GM23338 (cell line): Measurements from ENCODE around the gene HSPD1. TPM values are rescaled to one million over a fixed set of nuclear protein-coding genes. Genes with fewer than 3 reads are reported as not detected.

Source experiments
- ATAC-seq: fragments of 200-7000 bp; cut with Tn5 transposase; 3 replicates; pipeline ENCODE4 v1.9.1; 2020
- DNase-seq: peaks from one replicate; pipeline ENCODE4 v3.0.0-alpha.2; 2015; ENCODE audit warnings: low spot score
- H2AFZ ChIP-seq: fragments of 200-600 bp; sonication (generic); 2 replicates; pipeline ENCODE4 v1.8.0; 2016; ENCODE audit warnings: antibody characterized with exemption, mild to moderate bottlenecking, moderate library complexity
- H3F3A ChIP-seq: fragments of 200-600 bp; sonication (generic); replicated peaks from 2 replicates; pipeline ENCODE4 v1.8.0; 2017; ENCODE audit warnings: antibody characterized with exemption, mixed run types, low read depth
- H3K27ac ChIP-seq: fragments of 200-600 bp; sonication (generic); 2 replicates; pipeline ENCODE4 v1.6.1; 2016; ENCODE audit warnings: low read depth
- H3K27me3 ChIP-seq: fragments of 200-600 bp; sonication (generic); 2 replicates; pipeline ENCODE4 v1.8.0; 2016; ENCODE audit warnings: mild to moderate bottlenecking, mixed run types, moderate library complexity; ENCODE audit not compliant: insufficient read depth
- H3K36me3 ChIP-seq: fragments of 200-600 bp; sonication (generic); 2 replicates; pipeline ENCODE4 v1.8.0; 2016; ENCODE audit warnings: mild to moderate bottlenecking; ENCODE audit not compliant: insufficient read depth
- H3K4me1 ChIP-seq: fragments of 200-600 bp; sonication (generic); 2 replicates; pipeline ENCODE4 v1.8.0; 2016; ENCODE audit warnings: mild to moderate bottlenecking, moderate library complexity; ENCODE audit not compliant: insufficient read depth
- H3K4me2 ChIP-seq: fragments of 200-600 bp; sonication (generic); 2 replicates; pipeline ENCODE4 v1.7.1; 2017; ENCODE audit warnings: mixed run types
- H3K4me3 ChIP-seq: fragments of 200-600 bp; sonication (generic); 2 replicates; pipeline ENCODE4 v1.6.1; 2016; ENCODE audit warnings: mixed run types
- H3K79me2 ChIP-seq: fragments of 200-600 bp; sonication (generic); replicated peaks from 2 replicates; pipeline ENCODE4 v1.8.0; 2017; ENCODE audit warnings: mild to moderate bottlenecking; ENCODE audit not compliant: insufficient read depth
- H3K9me2 ChIP-seq: fragments of 200-600 bp; sonication (generic); 2 replicates; pipeline ENCODE4 v1.8.0; 2017; ENCODE audit not compliant: insufficient read depth
- H4K20me1 ChIP-seq: fragments of 200-600 bp; sonication (generic); replicated peaks from 2 replicates; pipeline ENCODE4 v1.8.0; 2017; ENCODE audit warnings: mild to moderate bottlenecking; ENCODE audit not compliant: insufficient read depth
- H3K27ac Mint-ChIP-seq: 2 replicates; pipeline ENCODE4 v1.8.0; 2020; ENCODE audit warnings: inconsistent platforms, mild to moderate bottlenecking, moderate library complexity, mixed read lengths
- H3K27me3 Mint-ChIP-seq: 3 replicates; pipeline ENCODE4 v1.8.0; 2022; ENCODE audit warnings: low read depth, mild to moderate bottlenecking, moderate library complexity, mixed read lengths, inconsistent platforms; ENCODE audit not compliant: insufficient read depth, poor library complexity
- H3K36me3 Mint-ChIP-seq: 3 replicates; pipeline ENCODE4 v1.8.0; 2021; ENCODE audit warnings: low read depth, mild to moderate bottlenecking, inconsistent platforms, moderate library complexity, mixed read lengths
- H3K4me1 Mint-ChIP-seq: 3 replicates; pipeline ENCODE4 v1.8.0; 2020; ENCODE audit warnings: mild to moderate bottlenecking, inconsistent platforms, mixed read lengths
- H3K4me3 Mint-ChIP-seq: 3 replicates; pipeline ENCODE4 v1.8.0; 2021; ENCODE audit warnings: moderate library complexity, mild to moderate bottlenecking, inconsistent platforms, mixed read lengths
- H3K9me3 Mint-ChIP-seq: 3 replicates; pipeline ENCODE4 v1.8.0; 2020; ENCODE audit warnings: moderate library complexity, mild to moderate bottlenecking, inconsistent platforms, mixed read lengths
- CTCF ChIP-seq, 2 experiments: fragments of 200-600 bp in 1 of 2; sonication (generic) in 1 of 2; conservative IDR thresholded peaks; 2 replicates each; pipeline versions ENCODE4 v1.5.1 to v1.6.1; 2016 to 2017; ENCODE audit warnings: antibody characterized with exemption in 2 of 2, low read depth in 2 of 2, mild to moderate bottlenecking in 2 of 2, moderate library complexity in 1 of 2
- EZH2 ChIP-seq: fragments of 200-600 bp; sonication (generic); IDR thresholded peaks from one replicate; pipeline ENCODE4 v1.8.0; 2017; ENCODE audit warnings: antibody characterized with exemption, mild to moderate bottlenecking, low read depth; ENCODE audit not compliant: unreplicated experiment
- EZH2phosphoT487 ChIP-seq: fragments of 200-600 bp; sonication (generic); IDR thresholded peaks from one replicate; pipeline ENCODE4 v1.8.1; 2018; ENCODE audit warnings: antibody characterized with exemption; ENCODE audit not compliant: unreplicated experiment
- NANOG ChIP-seq: IDR thresholded peaks from 2 replicates; pipeline ENCODE4 v1.6.1; 2016; ENCODE audit warnings: antibody characterized with exemption, borderline replicate concordance
- POLR2AphosphoS5 ChIP-seq: IDR thresholded peaks from 2 replicates; pipeline ENCODE4 v1.6.1; 2016; ENCODE audit warnings: antibody characterized with exemption, low read depth
- STAT1 ChIP-seq: IDR thresholded peaks from one replicate; pipeline ENCODE4 v1.6.1; 2016; ENCODE audit warnings: antibody characterized with exemption; ENCODE audit not compliant: unreplicated experiment
- ZNF114 ChIP-seq: fragments of 250-450 bp; sonication (Bioruptor Pico); IDR thresholded peaks from 2 replicates; pipeline ENCODE4 v1.5.0; 2020; ENCODE audit warnings: mild to moderate bottlenecking, moderate library complexity
- ZNF331 ChIP-seq: fragments of 250-450 bp; sonication (Bioruptor Pico); IDR thresholded peaks from 2 replicates; pipeline ENCODE4 v1.5.0; 2020; ENCODE audit warnings: low read depth, mild to moderate bottlenecking, moderate library complexity
- ZNF462 ChIP-seq: fragments of 250-450 bp; sonication (Bioruptor Pico); IDR thresholded peaks from 2 replicates; pipeline ENCODE4 v1.5.0; 2020; ENCODE audit warnings: mild to moderate bottlenecking, moderate library complexity
- polyA plus RNA-seq: library from polyadenylated mRNA; unstranded; fragments of >200 nt; fragmentation: Nextera tagmentation; extraction: Ambion mirVana; gene quantifications from 2 replicates; pipeline ENCODE4 v1.2.1, GENCODE V29; 2016
- total RNA-seq: library from RNA; depleted of rRNA; stranded (reverse); fragments of >200 nt; shearing (Covaris generic); gene quantifications from 2 replicates; pipeline ENCODE4 v1.2.3, GENCODE V29; 2014

HSPD1 gene
- total and polyA plus RNA-seq, 2 experiments from 2014 or later = 880 to 1,188 TPM

GRCh38 chr2:197539734-197540133 is 40.1 kb upstream of the HSPD1 start (continued):
- no peak for TF ChIP-seq POLR2AphosphoS5
- no peak for TF ChIP-seq NANOG
- TF ChIP-seq EZH2 = no peak
- TF ChIP-seq STAT1 = no peak
- no peak for TF ChIP-seq EZH2phosphoT487
- TF ChIP-seq ZNF114 (CRISPR knock-in tag) = no peak

GRCh38 chr2:197538412-197538811 is 38.8 kb upstream of the HSPD1 start:
- Mint-ChIP-seq H3K27me3 (no peaks in the 10 kb centered on the region), H3K4me1 (peaks cover 8% of the 10 kb centered on the region; the same call in 2 of the 3 replicates), H3K36me3 (peaks cover 82% of the 10 kb centered on the region), H3K27ac (no peak overlapping the region), H3K4me3 (no peak overlapping the region), H3K9me3 (no peaks in the 10 kb centered on the region)
- H3K27ac ChIP-seq = no peak overlapping the region
- H3F3A ChIP-seq = 0 out of 2 replicates have a peak, but pooled peaks cover 2% of the 10 kb centered on the region
- no peak overlapping the region for H3K4me3 ChIP-seq
- H4K20me1 ChIP-seq = no peaks in the 10 kb centered on the region; the same call in none of the 2 replicates
- TF ChIP-seq CTCF (conservative IDR thresholded peaks at IDR 0.05; ENCODE audit: low read depth in 2 of 2) (no peak), ZNF462 (CRISPR knock-in tag) (no peak), ZNF114 (CRISPR knock-in tag) (no peak), ZNF331 (CRISPR knock-in tag) (no peak)
- H2AFZ ChIP-seq = no peak overlapping the region
- H3K9me2 ChIP-seq = no peaks in the 10 kb centered on the region
- ATAC-seq (no peak), DNase-seq (no peak)
- no peak overlapping the region for H3K4me2 ChIP-seq
- no peaks in the 10 kb centered on the region for H3K27me3 ChIP-seq
- peaks cover 32% of the 10 kb centered on the region for H3K79me2 ChIP-seq
- H3K4me1 ChIP-seq = peaks cover 7% of the 10 kb centered on the region
- H3K36me3 ChIP-seq = peaks cover 18% of the 10 kb centered on the region; the same call in 1 of the 2 replicates
